HEK293 (cell line): ENCODE data around the gene BUD23.

Experiments
- AEBP2 ChIP-seq: fragments of 450-650 bp; formaldehyde crosslinking; IDR thresholded peaks from 2 replicates; pipeline ENCODE4 v1.5.1; 2016; ENCODE audit warnings: missing biosample characterization, missing genetic modification characterization, borderline replicate concordance
- BCL6B ChIP-seq: fragments of 450-650 bp; formaldehyde crosslinking; IDR thresholded peaks from 2 replicates; pipeline ENCODE4 v1.5.1; 2017; ENCODE audit warnings: missing biosample characterization, missing genetic modification characterization
- KLF16 ChIP-seq: fragments of 450-650 bp; formaldehyde crosslinking; IDR thresholded peaks from 2 replicates; pipeline ENCODE4 v1.5.1; 2017; ENCODE audit warnings: missing biosample characterization, missing genetic modification characterization
- KLF17 ChIP-seq: fragments of 450-650 bp; formaldehyde crosslinking; IDR thresholded peaks from 2 replicates; pipeline ENCODE4 v1.5.1; 2016; ENCODE audit warnings: missing biosample characterization, missing genetic modification characterization
- REPIN1 ChIP-seq: fragments of 450-650 bp; formaldehyde crosslinking; IDR thresholded peaks from 2 replicates; pipeline ENCODE4 v1.5.1; 2017; ENCODE audit warnings: missing biosample characterization, missing genetic modification characterization, low read depth
- SP3 ChIP-seq: fragments of 450-650 bp; formaldehyde crosslinking; IDR thresholded peaks from 2 replicates; pipeline ENCODE4 v1.5.1; 2016; ENCODE audit warnings: missing biosample characterization, missing genetic modification characterization
- SP7 ChIP-seq: fragments of 450-650 bp; formaldehyde crosslinking; IDR thresholded peaks from 2 replicates; pipeline ENCODE4 v1.5.1; 2016; ENCODE audit warnings: missing biosample characterization, missing genetic modification characterization
- YY2 ChIP-seq: fragments of 450-650 bp; formaldehyde crosslinking; IDR thresholded peaks from 2 replicates; pipeline ENCODE4 v1.5.1; 2016; ENCODE audit warnings: missing biosample characterization, missing genetic modification characterization
- ZIC2 ChIP-seq: fragments of 450-650 bp; formaldehyde crosslinking; IDR thresholded peaks from 2 replicates; pipeline ENCODE4 v1.5.1; 2016; ENCODE audit warnings: missing biosample characterization, missing genetic modification characterization
- ZNF112 ChIP-seq: fragments of 450-650 bp; formaldehyde crosslinking; IDR thresholded peaks from 2 replicates; pipeline ENCODE4 v1.5.0; 2017; ENCODE audit warnings: missing biosample characterization, missing genetic modification characterization
- ZNF114 ChIP-seq: fragments of 450-650 bp; formaldehyde crosslinking; IDR thresholded peaks from 2 replicates; pipeline ENCODE4 v1.5.0; 2017; ENCODE audit warnings: missing biosample characterization, missing genetic modification characterization
- ZNF18 ChIP-seq: fragments of 450-650 bp; formaldehyde crosslinking; IDR thresholded peaks from 2 replicates; pipeline ENCODE4 v1.5.1; 2016; ENCODE audit warnings: missing biosample characterization, missing genetic modification characterization
- ZNF184 ChIP-seq: fragments of 450-650 bp; IDR thresholded peaks from 2 replicates; pipeline ENCODE4 v1.5.1; 2018; ENCODE audit warnings: missing biosample characterization, mild to moderate bottlenecking, missing genetic modification characterization
- ZNF223 ChIP-seq: fragments of 450-650 bp; formaldehyde crosslinking; IDR thresholded peaks from 2 replicates; pipeline ENCODE4 v1.5.1; 2016; ENCODE audit warnings: missing biosample characterization, missing genetic modification characterization
- ZNF24 ChIP-seq: fragments of 450-650 bp; formaldehyde crosslinking; IDR thresholded peaks from 2 replicates; pipeline ENCODE4 v1.5.1; 2016; ENCODE audit warnings: missing biosample characterization, missing genetic modification characterization
- ZNF311 ChIP-seq: fragments of 450-650 bp; formaldehyde crosslinking; IDR thresholded peaks from 2 replicates; pipeline ENCODE4 v1.5.1; 2017; ENCODE audit warnings: missing biosample characterization, missing genetic modification characterization, borderline replicate concordance
- ZNF341 ChIP-seq: fragments of 450-650 bp; formaldehyde crosslinking; IDR thresholded peaks from 2 replicates; pipeline ENCODE4; 2016; ENCODE audit warnings: low read depth, missing biosample characterization, missing genetic modification characterization
- ZNF398 ChIP-seq: fragments of 450-650 bp; formaldehyde crosslinking; IDR thresholded peaks from 2 replicates; pipeline ENCODE4 v1.5.1; 2017; ENCODE audit warnings: missing biosample characterization, missing genetic modification characterization
- ZNF501 ChIP-seq: fragments of 450-650 bp; formaldehyde crosslinking; IDR thresholded peaks from 2 replicates; pipeline ENCODE4 v1.5.1; 2016; ENCODE audit warnings: missing biosample characterization, missing genetic modification characterization
- ZNF530 ChIP-seq: fragments of 450-650 bp; formaldehyde crosslinking; IDR thresholded peaks from 2 replicates; pipeline ENCODE4 v1.5.1; 2016; ENCODE audit warnings: low read depth, missing biosample characterization, missing genetic modification characterization
- ZNF548 ChIP-seq: fragments of 450-650 bp; formaldehyde crosslinking; IDR thresholded peaks from 2 replicates; pipeline ENCODE4 v1.5.1; 2016; ENCODE audit warnings: missing biosample characterization, missing genetic modification characterization
- ZNF560 ChIP-seq: fragments of 450-650 bp; formaldehyde crosslinking; IDR thresholded peaks from 2 replicates; pipeline ENCODE4 v1.5.1; 2017; ENCODE audit warnings: missing biosample characterization, missing genetic modification characterization, borderline replicate concordance
- ZNF571 ChIP-seq: fragments of 450-650 bp; formaldehyde crosslinking; IDR thresholded peaks from 2 replicates; pipeline ENCODE4 v1.5.0; 2017; ENCODE audit warnings: missing biosample characterization, missing genetic modification characterization
- ZNF580 ChIP-seq: fragments of 450-650 bp; formaldehyde crosslinking; IDR thresholded peaks from 2 replicates; pipeline ENCODE4 v1.5.1; 2016; ENCODE audit warnings: missing biosample characterization, missing genetic modification characterization
- ZNF692 ChIP-seq: fragments of 450-650 bp; formaldehyde crosslinking; IDR thresholded peaks from 2 replicates; pipeline ENCODE4 v1.5.1; 2016; ENCODE audit warnings: missing biosample characterization, missing genetic modification characterization
- ZNF768 ChIP-seq: fragments of 450-650 bp; formaldehyde crosslinking; IDR thresholded peaks from 2 replicates; pipeline ENCODE4 v1.5.1; 2018; ENCODE audit warnings: missing biosample characterization, mild to moderate bottlenecking, missing genetic modification characterization
- ZNF843 ChIP-seq: fragments of 450-650 bp; formaldehyde crosslinking; IDR thresholded peaks from 2 replicates; pipeline ENCODE4 v1.5.1; 2016; ENCODE audit warnings: missing biosample characterization, missing genetic modification characterization
- ZSCAN18 ChIP-seq: fragments of 450-650 bp; formaldehyde crosslinking; IDR thresholded peaks from 2 replicates; pipeline ENCODE4 v1.5.1; 2016; ENCODE audit warnings: missing biosample characterization, missing genetic modification characterization
- ZSCAN4 ChIP-seq: fragments of 450-650 bp; formaldehyde crosslinking; IDR thresholded peaks from 2 replicates; pipeline ENCODE4 v1.5.1; 2017; ENCODE audit warnings: missing biosample characterization, missing genetic modification characterization
- ZXDB ChIP-seq: fragments of 450-650 bp; formaldehyde crosslinking; IDR thresholded peaks from 2 replicates; pipeline ENCODE4 v1.5.1; 2016; ENCODE audit warnings: missing biosample characterization, missing genetic modification characterization

BUD23 gene

GRCh38 chr7:73741600-73741999 is 58.2 kb downstream of the BUD23 start (continued):
- TF ChIP-seq ZXDB (tag by site-specific recombination) (0 out of 2 replicates have a peak, but pooled peaks have one; percentile 34), ZNF692 (peak; percentile 45; the same call in 1 of the 2 replicates), ZNF24 (tag by site-specific recombination) (peak; percentile 57; the same call in 1 of the 2 replicates), ZNF530 (no peak), ZNF184 (tag by site-specific recombination) (no peak), ZNF18 (tag by site-specific recombination) (peak; percentile 93), KLF17 (tag by site-specific recombination) (peak; percentile 68; the same call in 1 of the 2 replicates), ZNF501 (no peak), REPIN1 (tag by site-specific recombination) (no peak), ZNF560 (tag by site-specific recombination) (no peak), ZSCAN4 (no peak), ZNF112 (tag by site-specific recombination) (no peak), ZSCAN18 (tag by site-specific recombination) (no peak), SP7 (tag by site-specific recombination) (peak; percentile 90), ZNF548 (tag by site-specific recombination) (no peak), BCL6B (tag by site-specific recombination) (no peak), ZNF311 (tag by site-specific recombination) (no peak), KLF16 (no peak), ZNF223 (tag by site-specific recombination) (no peak), ZNF398 (tag by site-specific recombination) (no peak), ZNF768 (tag by site-specific recombination) (no peak), ZNF114 (no peak), YY2 (tag by site-specific recombination) (no peak), AEBP2 (no peak), ZNF843 (tag by site-specific recombination) (0 out of 2 replicates have a peak, but pooled peaks have one; percentile 29), ZNF571 (no peak), ZNF580 (no peak), SP3 (tag by site-specific recombination) (no peak), ZNF341 (tag by site-specific recombination) (no peak), ZIC2 (tag by site-specific recombination) (peak; percentile 87)
